Glutamatergic neuron (in vitro differentiated cells): ENCODE data around the gene SLC20A1. TPM values are rescaled to one million over a fixed set of nuclear protein-coding genes. Genes with fewer than 3 reads are reported as not detected.

ENCODE experiments used
- DNase-seq: peaks from one replicate; pipeline ENCODE4 v3.0.0; 2022
- H3K27ac Mint-ChIP-seq: one replicate; pipeline ENCODE4 v1.8.0; 2020; ENCODE audit warnings: mild to moderate bottlenecking, mixed read lengths, inconsistent platforms; ENCODE audit not compliant: unreplicated experiment
- H3K27me3 Mint-ChIP-seq: one replicate; pipeline ENCODE4 v1.8.0; 2020; ENCODE audit warnings: mild to moderate bottlenecking, moderate library complexity, mixed read lengths, inconsistent platforms; ENCODE audit not compliant: unreplicated experiment
- H3K36me3 Mint-ChIP-seq: one replicate; pipeline ENCODE4 v1.8.0; 2020; ENCODE audit warnings: mild to moderate bottlenecking, mixed read lengths, inconsistent platforms; ENCODE audit not compliant: unreplicated experiment
- H3K4me1 Mint-ChIP-seq: one replicate; pipeline ENCODE4 v1.8.0; 2020; ENCODE audit warnings: mild to moderate bottlenecking, low read depth, mixed read lengths, inconsistent platforms; ENCODE audit not compliant: unreplicated experiment
- H3K4me3 Mint-ChIP-seq: one replicate; pipeline ENCODE4 v1.8.0; 2020; ENCODE audit warnings: mild to moderate bottlenecking, mixed read lengths, inconsistent platforms; ENCODE audit not compliant: unreplicated experiment
- H3K9me3 Mint-ChIP-seq: one replicate; pipeline ENCODE4 v1.8.0; 2020; ENCODE audit warnings: mild to moderate bottlenecking, moderate library complexity, mixed read lengths, inconsistent platforms; ENCODE audit not compliant: unreplicated experiment
- CTCF ChIP-seq: fragments of 200-600 bp; sonication (generic); IDR thresholded peaks from one replicate; pipeline ENCODE4 v1.5.0; 2021; ENCODE audit not compliant: partially characterized antibody, unreplicated experiment
- total RNA-seq: library from RNA; stranded (reverse); fragmentation: NEBNext Ultra II Directional; extraction: Animal tissue kit (Norgen Biotek cat#: 25700); gene quantifications from one replicate; pipeline ENCODE4 v1.2.1, GENCODE V29; 2021; ENCODE audit not compliant: unreplicated experiment

The SLC20A1 gene
- total RNA-seq, 1 donor from 2014 or later, result 73.0 TPM

GRCh38 chr2:112629823-112630222 lies 15.9 kb upstream of the SLC20A1 start:
- Mint-ChIP-seq H3K9me3 (peaks cover 1% of the 10 kb centered on the region), H3K27ac (no peak overlapping the region), H3K36me3 (no peaks in the 10 kb centered on the region), H3K4me1 (peaks cover 9% of the 10 kb centered on the region), H3K27me3 (peaks cover 3% of the 10 kb centered on the region), H3K4me3 (no peak overlapping the region)
- no peak for TF ChIP-seq CTCF
- DNase-seq, result no peak

GRCh38 chr2:112630268-112630667 lies 15.5 kb upstream of the SLC20A1 start:
- Mint-ChIP-seq H3K27me3 (peaks cover 3% of the 10 kb centered on the region), H3K4me3 (no peak overlapping the region), H3K36me3 (no peaks in the 10 kb centered on the region), H3K9me3 (peaks cover 1% of the 10 kb centered on the region), H3K4me1 (peaks cover 9% of the 10 kb centered on the region), H3K27ac (no peak overlapping the region)
- no peak for DNase-seq
- TF ChIP-seq CTCF, result no peak

GRCh38 chr2:112633708-112634107 lies 12.0 kb upstream of the SLC20A1 start:
- Mint-ChIP-seq H3K4me1 (peaks cover 9% of the 10 kb centered on the region), H3K27me3 (no peaks in the 10 kb centered on the region), H3K27ac (no peak overlapping the region), H3K4me3 (no peak overlapping the region), H3K9me3 (peaks cover 1% of the 10 kb centered on the region), H3K36me3 (no peaks in the 10 kb centered on the region)
- no peak for DNase-seq
- TF ChIP-seq CTCF, result no peak

GRCh38 chr2:112634153-112634873 lies 11.4 kb upstream of the SLC20A1 start:
- Mint-ChIP-seq H3K27me3 (no peaks in the 10 kb centered on the region), H3K9me3 (peaks cover 1% of the 10 kb centered on the region), H3K36me3 (no peaks in the 10 kb centered on the region), H3K4me1 (peaks cover 9% of the 10 kb centered on the region), H3K27ac (no peak overlapping the region), H3K4me3 (no peak overlapping the region)
- DNase-seq, result no peak
- no peak for TF ChIP-seq CTCF

- DNase-seq, result no peak
Observed at GRCh38 chr2:112634874-112635157, 10.9 kb upstream of the SLC20A1 start.

More at GRCh38 chr2:112634874-112635157, 10.9 kb upstream of the SLC20A1 start:
- Mint-ChIP-seq H3K36me3 (no peaks in the 10 kb centered on the region), H3K4me3 (no peak overlapping the region), H3K27ac (no peak overlapping the region), H3K27me3 (no peaks in the 10 kb centered on the region), H3K9me3 (peaks cover 1% of the 10 kb centered on the region), H3K4me1 (peaks cover 9% of the 10 kb centered on the region)
- no peak for TF ChIP-seq CTCF
